Head of caudate nucleus (tissue), 42 donors: ENCODE results near the gene SEPTIN5.
"Not testable (repeated sequence)": the region's sequence is repeated elsewhere in the genome, so short reads cannot be mapped to it uniquely, and the experiment has no call there.

Experiments
- DNase-seq, 42 donors: peaks; one replicate each; pipeline versions ENCODE4 v3.0.0 to v3.0.0-alpha.2; 2020 to 2021; ENCODE audit warnings: mixed read lengths in 7 of 42
- intact Hi-C: fragments of 100-400 bp; cut with DNase I; formaldehyde crosslinking; loops from one replicate; pipeline ENCODE4 v1.15.0; 2022

The SEPTIN5 gene

GRCh38 chr22:19726064-19726788, 11.9 kb downstream of the SEPTIN5 start:
- DNase-seq, intact Hi-C loops: not testable (repeated sequence)

DNA sequence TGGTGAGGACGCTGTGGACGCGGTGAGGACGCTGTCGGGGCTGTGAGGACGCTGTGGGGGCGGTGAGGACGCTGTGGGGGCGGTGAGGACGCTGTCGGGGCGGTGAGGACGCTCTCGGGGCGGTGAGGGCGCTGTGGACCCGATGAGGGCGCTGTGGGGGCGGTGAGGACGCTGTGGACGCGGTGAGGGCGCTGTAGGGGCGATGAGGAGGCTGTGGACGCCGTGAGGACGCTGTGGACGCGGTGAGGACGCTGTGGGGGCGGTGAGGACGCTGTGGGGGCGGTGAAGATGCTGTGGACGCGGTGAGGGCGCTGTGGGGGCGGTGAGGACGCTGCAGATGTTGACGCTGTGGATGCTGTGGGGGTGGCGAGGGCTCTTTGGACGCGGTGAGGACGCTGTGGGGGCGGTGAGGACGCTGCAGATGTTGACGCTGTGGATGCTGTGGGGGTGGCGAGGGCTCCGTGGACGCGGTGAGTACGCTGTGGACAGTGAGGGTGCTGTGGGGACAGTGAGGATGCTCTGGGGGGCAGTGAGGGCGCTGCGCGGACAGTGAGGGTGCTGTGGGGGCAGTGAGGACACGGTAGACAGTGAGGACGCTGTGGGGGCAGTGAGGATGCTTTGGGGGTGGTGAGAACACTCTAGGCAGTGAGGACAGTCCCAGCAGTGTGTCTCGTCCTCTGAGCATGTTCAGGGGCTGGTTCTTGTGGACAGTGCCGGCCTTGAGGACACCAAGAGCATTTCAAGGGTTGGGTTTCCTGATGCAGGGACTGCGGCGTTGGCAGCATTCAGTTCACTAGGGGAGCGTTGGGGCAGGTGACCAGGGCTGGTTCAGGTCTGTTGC, 13.2 kb downstream of the SEPTIN5 start:
- no peak for DNase-seq
- intact Hi-C loops, result no loop called here

GRCh38 chr22:19728271-19728670, 14.0 kb downstream of the SEPTIN5 start:
- no peak for DNase-seq
- intact Hi-C loops, result no loop called here

DNA sequence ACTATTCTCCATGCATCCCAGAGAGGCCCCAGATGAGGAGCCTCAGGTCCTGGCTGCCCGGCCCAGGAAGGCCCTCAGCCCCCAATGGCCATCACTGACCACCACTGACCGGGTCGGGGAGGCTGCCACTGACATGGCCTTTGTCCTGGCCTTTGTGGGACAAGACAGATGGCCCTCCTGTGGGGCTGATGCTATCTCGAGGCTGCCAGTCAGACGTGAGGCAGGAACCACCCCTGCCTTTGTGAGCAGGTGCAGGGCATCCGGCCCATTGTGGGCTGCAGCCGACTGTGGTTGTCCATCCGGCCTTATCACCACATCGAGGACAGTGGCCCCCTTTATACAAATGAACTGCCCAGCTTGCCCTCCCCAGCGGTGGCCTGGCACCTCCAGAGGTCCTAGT, 14.5 kb downstream of the SEPTIN5 start:
- no peak for DNase-seq

GRCh38 chr22:19729507-19729906, 15.2 kb downstream of the SEPTIN5 start:
- no peak for DNase-seq
- intact Hi-C loops, result no loop called here

More for the DNA sequence above, 14.5 kb downstream of the SEPTIN5 start:
- intact Hi-C loops, result no loop called here

- DNase-seq, result no peak
- intact Hi-C loops, result loop anchor here (5.0 kb wide), 1 partner anchor 122 kb away; the partner anchor contains the start of genes GNB1L and RTL10
Measured at GRCh38 chr22:19730198-19730597, 15.9 kb downstream of the SEPTIN5 start.

- DNase-seq, result peak; percentile 63 to 95 (median 88)
- intact Hi-C loops, result loop anchor here (5.0 kb wide), 1 partner anchor 121 kb away; the partner anchor contains the start of genes GNB1L and RTL10
Measured at GRCh38 chr22:19730655-19731360, 16.5 kb downstream of the SEPTIN5 start.

GRCh38 chr22:19731361-19732135, 17.2 kb downstream of the SEPTIN5 start:
- no peak for DNase-seq
- intact Hi-C loops, result loop anchor here (2.0 to 5.0 kb wide), 2 partner anchors 121 to 179 kb away; partner anchors contain the start of genes GNB1L and RTL10

GRCh38 chr22:19732403-19733113, 18.3 kb downstream of the SEPTIN5 start:
- DNase-seq, result no peak
- intact Hi-C loops, result loop anchor here (2.0 to 5.0 kb wide), 2 partner anchors 120 to 178 kb away; partner anchors contain the start of genes GNB1L and RTL10

DNA sequence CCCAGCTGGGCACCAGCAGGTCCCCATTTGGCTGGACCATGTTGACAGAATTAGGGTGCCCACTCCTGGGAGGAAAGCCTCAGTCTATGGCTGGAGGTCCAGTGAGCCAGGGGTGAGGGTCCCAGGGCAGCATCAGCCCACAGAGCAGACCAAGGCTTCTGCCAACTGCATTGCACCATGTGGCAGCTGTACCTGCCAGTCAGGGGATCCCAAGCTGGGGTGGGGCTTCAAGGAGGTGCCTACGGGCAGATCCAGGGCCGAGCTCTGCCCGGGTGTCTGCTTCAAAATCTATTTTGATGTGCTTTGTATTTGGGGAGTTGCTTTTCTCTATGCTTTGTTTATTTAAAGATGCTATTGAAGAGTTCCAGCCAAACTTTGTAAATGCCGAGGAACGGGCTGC, 19.5 kb downstream of the SEPTIN5 start:
- intact Hi-C loops, result loop anchor here (2.0 to 5.0 kb wide), 2 partner anchors 119 to 177 kb away; partner anchors contain the start of genes GNB1L and RTL10
- no peak for DNase-seq

- DNase-seq, result no peak
- intact Hi-C loops, result loop anchor here (5.0 kb wide), 1 partner anchor 118 kb away; the partner anchor contains the start of genes GNB1L and RTL10
Measured at GRCh38 chr22:19734163-19734562, 19.9 kb downstream of the SEPTIN5 start.

GRCh38 chr22:19734837-19735382, 20.6 kb downstream of the SEPTIN5 start:
- DNase-seq, result no peak
- intact Hi-C loops, result loop anchor here (5.0 kb wide), 1 partner anchor 117 kb away; the partner anchor contains the start of genes GNB1L and RTL10

- no peak for DNase-seq
- intact Hi-C loops, result no loop called here
Measured at GRCh38 chr22:19735665-19736510, 21.6 kb downstream of the SEPTIN5 start.

GRCh38 chr22:19737846-19738663, 23.8 kb downstream of the SEPTIN5 start:
- intact Hi-C loops, result no loop called here
- no peak for DNase-seq

DNA sequence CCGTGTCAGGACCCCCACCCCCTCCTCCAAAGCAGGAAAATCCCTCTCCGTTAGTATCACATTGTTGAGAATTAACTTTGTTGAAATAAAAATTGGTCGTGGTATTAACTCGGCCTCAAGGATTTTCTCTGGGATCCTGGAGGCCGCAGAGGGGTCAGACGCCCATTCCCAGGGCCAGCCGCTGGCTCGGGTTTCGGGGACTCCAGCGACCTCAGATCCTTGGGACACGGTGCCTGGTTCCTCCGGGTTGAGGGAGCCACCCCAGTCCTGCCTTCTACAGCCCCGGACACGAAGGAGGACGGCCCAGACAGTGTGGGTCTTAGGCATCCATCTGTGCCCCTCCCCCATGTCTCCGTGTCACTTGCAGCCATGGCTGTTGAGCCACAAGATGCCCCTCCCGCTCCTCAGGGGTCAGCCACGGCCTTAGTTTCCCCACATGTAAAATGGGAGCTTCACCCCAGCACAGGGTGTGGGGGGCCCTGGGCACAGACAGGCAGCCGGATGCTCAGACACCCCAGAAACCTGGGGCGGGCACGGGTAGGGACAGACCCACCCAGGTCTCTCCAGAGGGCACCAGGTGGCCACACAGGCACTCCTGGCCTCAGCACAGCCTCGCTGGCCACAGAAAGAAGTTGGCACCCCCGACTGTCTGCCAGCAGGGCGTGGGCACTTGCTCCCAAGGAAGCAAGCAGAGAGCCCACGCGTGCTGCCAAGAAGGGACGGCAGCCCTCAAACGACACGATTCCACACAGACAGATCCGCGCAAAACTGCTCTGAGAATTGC, 24.6 kb downstream of the SEPTIN5 start:
- no peak for DNase-seq

More for the DNA sequence above, 24.6 kb downstream of the SEPTIN5 start:
- intact Hi-C loops, result no loop called here
